HCT116 (cell line): ENCODE results near the gene PIP4K2A. TPM values are rescaled to one million over a fixed set of nuclear protein-coding genes. Genes with fewer than 3 reads are reported as not detected.

ENCODE experiments used
- ATAC-seq: fragments of 200-7000 bp; cut with Tn5 transposase; 2 replicates; pipeline ENCODE4 v1.9.1; 2020; ENCODE audit warnings: mild to moderate bottlenecking, moderate library complexity
- BruUV-seq: library from RNA; stranded (reverse); fragments of 400-500 nt; replicated peaks from 2 replicates; lab custom pipeline; 2021; lab: Mats Ljungman, UMichigan
- CTCF ChIA-PET: fragments of 300-600 bp; sonication (Branson Sonifier 250); formaldehyde crosslinking; loops from one replicate; lab custom pipeline; 2021; ENCODE audit warnings: antibody characterized with exemption; lab: Charles Lee
- POLR2A ChIA-PET: fragments of 300-600, 350-600 bp; sonication (Branson Sonifier 250); formaldehyde crosslinking; loops from one replicate; lab custom pipeline; 2021; ENCODE audit warnings: antibody characterized with exemption; lab: Charles Lee
- RAD21 ChIA-PET, 2 experiments: fragments of 300-600 bp; sonication (Branson Sonifier 250); formaldehyde crosslinking; loops; one replicate each; lab custom pipeline; 2023; ENCODE audit warnings: low total read pairs in 2 of 2; ENCODE audit not compliant: uncharacterized antibody in 2 of 2, unreplicated experiment in 2 of 2, low non-redundant PET in 1 of 2; lab: Charles Lee
- DNase-seq: peaks from one replicate; pipeline ENCODE4 v3.0.0-alpha.2; 2010; ENCODE audit warnings: low read depth, low spot score
- H2AFZ ChIP-seq: fragments of 200-600 bp; shearing (Covaris generic), sonication (generic); 2 replicates; pipeline ENCODE4 v1.6.1; 2017; ENCODE audit warnings: low read depth, mixed run types, mixed read lengths, antibody characterized with exemption, low read length; ENCODE audit not compliant: poor library complexity, severe bottlenecking
- H3K27ac ChIP-seq: 2 replicates; pipeline ENCODE4 v1.5.1; 2012; ENCODE audit warnings: low read depth, low read length
- H3K27me3 ChIP-seq: fragments of 200-600 bp; sonication (generic); 2 replicates; pipeline ENCODE4 v1.6.1; 2016; ENCODE audit warnings: mixed run types, low read length, mixed read lengths; ENCODE audit not compliant: insufficient read depth
- H3K36me3 ChIP-seq, 2 experiments: fragments of 200-500 bp in 1 of 2; fragments of 200-600 bp in 1 of 2; sonication (Bioruptor generic) in 1 of 2; sonication (generic) in 1 of 2; 2 replicates each; pipeline versions ENCODE4 v1.5.1 to v1.6.1; 2014 to 2016; ENCODE audit warnings: low read length in 2 of 2, inconsistent platforms in 1 of 2, mixed read lengths in 1 of 2, mixed run types in 1 of 2; ENCODE audit not compliant: insufficient read depth in 2 of 2, control insufficient read depth in 1 of 2
- H3K4me1 ChIP-seq, 2 experiments: fragments of 200-600 bp in 1 of 2; sonication (generic) in 1 of 2; 2 replicates each; pipeline versions ENCODE4 v1.5.1 to v1.6.1; 2012 to 2017; ENCODE audit warnings: low read length in 2 of 2, inconsistent platforms in 1 of 2, mild to moderate bottlenecking in 1 of 2, mixed read lengths in 1 of 2, mixed run types in 1 of 2, moderate library complexity in 1 of 2; ENCODE audit not compliant: insufficient read depth in 2 of 2, control insufficient read depth in 1 of 2
- H3K4me2 ChIP-seq: fragments of 200-600 bp; sonication (generic); 2 replicates; pipeline ENCODE4 v1.6.1; 2017; ENCODE audit warnings: mixed run types, low read length, mixed read lengths
- H3K4me3 ChIP-seq, 2 experiments: fragments of 200-600 bp in 1 of 2; sonication (generic) in 1 of 2; replicated peaks in 1 of 2; 2 replicates each; pipeline ENCODE4 v1.5.1; 2011 to 2016; ENCODE audit warnings: low read length in 2 of 2, control low read depth in 1 of 2, low read depth in 1 of 2, mild to moderate bottlenecking in 1 of 2, mixed read lengths in 1 of 2, mixed run types in 1 of 2
- H3K79me2 ChIP-seq: fragments of 200-600 bp; sonication (generic); 2 replicates; pipeline ENCODE4 v1.6.1; 2017; ENCODE audit warnings: mild to moderate bottlenecking, mixed run types, low read length, moderate library complexity, mixed read lengths; ENCODE audit not compliant: insufficient read depth
- H3K9ac ChIP-seq: fragments of 200-600 bp; sonication (generic); 2 replicates; pipeline ENCODE4 v1.6.1; 2016; ENCODE audit warnings: low read length, mixed read lengths
- H3K9me2 ChIP-seq: fragments of 200-600 bp; sonication (generic), shearing (Covaris generic); 2 replicates; pipeline ENCODE4 v1.6.1; 2017; ENCODE audit warnings: mixed run types, mild to moderate bottlenecking, moderate library complexity; ENCODE audit not compliant: insufficient read depth
- H3K9me3 ChIP-seq, 2 experiments: fragments of 200-500 bp in 1 of 2; fragments of 200-600 bp in 1 of 2; sonication (Bioruptor generic) in 1 of 2; sonication (generic) in 1 of 2; 2 replicates each; pipeline ENCODE4 v1.6.1; 2014 to 2017; ENCODE audit warnings: low read length in 2 of 2, mixed read lengths in 2 of 2, inconsistent platforms in 1 of 2, low read depth in 1 of 2, mild to moderate bottlenecking in 1 of 2, mixed run types in 1 of 2, moderate library complexity in 1 of 2; ENCODE audit not compliant: control insufficient read depth in 1 of 2, insufficient read depth in 1 of 2
- H4K20me1 ChIP-seq: fragments of 200-600 bp; sonication (generic), shearing (Covaris generic); 2 replicates; pipeline ENCODE4 v1.6.1; 2017; ENCODE audit warnings: mixed run types, mild to moderate bottlenecking, moderate library complexity; ENCODE audit not compliant: insufficient read depth
- CBX3 ChIP-seq: IDR thresholded peaks from 2 replicates; pipeline ENCODE4 v1.6.1; 2012; ENCODE audit warnings: low read depth
- CEBPB ChIP-seq: IDR thresholded peaks from 2 replicates; pipeline ENCODE4 v1.6.1; 2012; ENCODE audit warnings: low read depth
- POLR2A ChIP-seq: IDR thresholded peaks from 2 replicates; pipeline ENCODE4 v1.7.0; 2011; ENCODE audit warnings: borderline replicate concordance; ENCODE audit not compliant: insufficient read depth, insufficient read length; ENCODE audit errors: extremely low read depth
- REST ChIP-seq: IDR thresholded peaks from 2 replicates; pipeline ENCODE4 v1.6.1; 2012; ENCODE audit warnings: low read depth
- SIN3A ChIP-seq: IDR thresholded peaks from 2 replicates; pipeline ENCODE4 v1.6.1; 2012; ENCODE audit warnings: low read depth
- intact Hi-C: fragments of 100-400 bp; cut with micrococcal nuclease; formaldehyde crosslinking; loops from 2 replicates; pipeline ENCODE4 v1.10.0; 2022
- total RNA-seq: library from RNA; stranded (reverse); gene quantifications from one replicate; pipeline ENCODE4 v1.2.1, GENCODE V29; 2021; ENCODE audit not compliant: unreplicated experiment

Gene PIP4K2A
- total RNA-seq, 1 experiment from 2014 or later: 41.9 TPM

GRCh38 chr10:22634606-22635459, 79.5 kb downstream of the PIP4K2A start (continued):
- TF ChIP-seq CBX3 (no peak), CEBPB (no peak), SIN3A (no peak), POLR2A (no peak)

GRCh38 chr10:22634093-22634492, 80.3 kb downstream of the PIP4K2A start:
- ChIA-PET POLR2A (no interaction called here), CTCF (no interaction called here), RAD21 (no interaction called here)
- Histone ChIP-seq H3K9ac (no peak overlapping the region), H3K4me1 (peaks cover 8 to 31% of the 10 kb centered on the region in 2 experiments), H4K20me1 (peaks cover 10% of the 10 kb centered on the region; the same call in 1 of the 2 replicates), H3K79me2 (peaks cover 100% of the 10 kb centered on the region), H3K4me2 (no peak overlapping the region)
- intact Hi-C loops: no loop called here
- BruUV-seq: no TSS peak
- TF ChIP-seq REST: no peak
- TF ChIP-seq, all 23 proteins: peak for 0
- Histone ChIP-seq H3K9me3 (no peaks in the 10 kb centered on the region), H3K36me3 (no peaks in the 10 kb centered on the region), H2AFZ (no peak overlapping the region), H3K9me2 (no peaks in the 10 kb centered on the region), H3K4me3 (no peak overlapping the region), H3K27ac (no peak overlapping the region), H3K27me3 (no peaks in the 10 kb centered on the region)
- ATAC-seq (no peak), DNase-seq (no peak)
